ENCODE measurements around the gene C3orf38.
A peak's percentile ranks its signal among the peaks of the same experiment; 100 is the strongest.
"Not testable (repeated sequence)": the region's sequence is repeated elsewhere in the genome, so short reads cannot be mapped to it uniquely, and the experiment has no call there.

C3orf38 gene

GRCh38 chr3:88166419-88166971, 16.7 kb downstream of the C3orf38 start:
- DNase-seq: no peak

DNA sequence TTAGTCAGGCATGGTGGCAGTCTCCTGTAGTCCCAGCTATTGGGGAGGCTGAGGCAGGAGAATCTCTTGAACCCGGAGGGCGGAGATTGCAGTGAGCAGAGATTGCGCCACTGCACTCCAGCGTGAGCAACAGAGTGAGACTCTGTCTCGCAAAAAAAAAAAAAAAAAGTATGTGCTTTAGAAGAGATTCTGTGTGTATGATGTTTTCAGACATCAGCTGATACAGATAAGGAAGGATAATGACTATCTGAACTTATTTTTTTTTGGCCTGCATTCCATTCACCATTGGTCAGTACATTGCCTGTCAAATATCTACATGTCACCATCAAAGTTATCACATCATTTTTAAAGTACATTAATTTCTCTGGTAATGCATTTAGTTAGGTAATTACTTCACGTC, 17.4 kb downstream of the C3orf38 start:
- DNase-seq: no peak

DNA sequence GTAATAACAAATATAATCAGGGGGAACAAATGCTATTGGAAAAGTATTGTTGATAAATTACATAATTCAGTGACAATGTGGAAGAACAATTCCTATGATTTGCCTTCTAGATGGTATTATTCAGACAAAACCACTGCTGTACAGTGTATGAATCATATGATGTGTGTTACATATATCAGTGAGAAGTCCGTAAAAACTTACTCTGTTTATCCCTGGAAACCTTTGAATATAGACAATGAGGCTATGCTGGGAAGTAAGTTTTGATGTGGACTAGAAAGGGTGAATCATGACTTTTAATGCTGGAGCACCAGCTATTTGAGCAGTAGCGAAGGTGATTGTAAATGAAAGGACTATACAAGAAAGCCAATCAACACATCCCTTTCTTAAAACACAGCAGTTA, 17.9 kb downstream of the C3orf38 start:
- DNase-seq: no peak

GRCh38 chr3:88168171-88168570, 18.4 kb downstream of the C3orf38 start:
- DNase-seq: no peak

GRCh38 chr3:88180398-88180999, 30.7 kb downstream of the C3orf38 start:
- DNase-seq: peak; percentile 53

DNA sequence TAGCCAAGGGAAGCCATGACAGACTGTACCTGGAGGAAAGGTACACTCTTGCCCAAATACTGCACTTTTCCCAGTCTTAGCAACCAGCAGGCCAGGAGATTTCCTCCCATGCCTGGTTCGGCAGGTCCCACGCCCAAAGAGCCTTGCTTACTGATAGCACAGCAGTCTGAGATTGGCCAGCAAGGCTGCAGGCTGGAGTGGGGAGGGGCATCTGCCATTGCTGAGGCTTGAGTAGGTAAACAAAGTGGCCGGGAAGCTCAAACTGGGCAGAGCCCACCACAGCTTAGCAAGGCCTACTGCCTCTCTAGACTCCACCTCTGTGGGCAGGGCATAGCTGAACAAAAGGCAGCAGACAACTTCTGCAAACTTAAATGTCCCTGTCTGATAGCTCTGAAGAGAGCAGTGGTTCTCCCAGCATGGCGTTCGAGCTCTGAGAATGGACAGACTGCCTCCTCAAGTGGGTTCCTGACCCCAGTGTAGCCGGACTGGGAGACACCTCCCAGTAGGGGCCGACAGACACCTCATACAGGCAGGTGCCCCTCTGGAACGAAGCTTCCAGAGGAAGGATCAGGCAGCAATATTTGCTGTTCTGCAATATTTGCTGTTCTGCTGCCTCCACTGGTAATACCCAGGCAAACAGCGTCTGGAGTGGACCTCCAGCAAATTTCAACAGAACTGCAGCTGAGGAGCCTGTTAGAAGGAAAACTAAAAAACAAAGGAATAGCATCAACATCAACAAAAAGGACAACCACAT, 32.6 kb downstream of the C3orf38 start:
- not testable (repeated sequence) for DNase-seq

GRCh38 chr3:88188436-88188835, 38.7 kb downstream of the C3orf38 start:
- no peak for DNase-seq

- no peak for DNase-seq
Measured at GRCh38 chr3:88189361-88189810, 39.6 kb downstream of the C3orf38 start.

GRCh38 chr3:88191872-88192409, 42.2 kb downstream of the C3orf38 start:
- no peak for DNase-seq

- no peak for DNase-seq
Measured at GRCh38 chr3:88192631-88193030, 42.9 kb downstream of the C3orf38 start.

- no peak for DNase-seq
Measured at GRCh38 chr3:88195951-88196434, 46.2 kb downstream of the C3orf38 start.

DNA sequence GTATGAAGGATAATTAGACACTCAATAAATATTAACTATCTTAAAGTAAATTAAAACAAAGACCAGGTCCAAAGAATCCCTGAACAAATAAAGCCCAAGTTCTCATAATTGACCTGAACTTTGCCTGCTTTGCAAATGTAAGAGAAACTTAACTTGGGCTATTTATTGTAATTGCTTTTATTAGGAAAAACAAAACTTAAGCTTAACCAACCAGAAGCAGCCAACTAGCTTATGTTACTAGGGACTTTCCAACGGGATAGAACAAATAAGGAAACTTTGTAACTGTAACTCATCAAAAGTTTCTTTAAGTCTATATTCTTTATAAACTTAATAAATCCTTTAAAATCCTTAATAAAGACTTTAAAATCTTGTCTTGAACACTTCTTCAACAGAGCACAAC, 48.4 kb downstream of the C3orf38 start:
- no peak for DNase-seq

- peak; percentile 45 for DNase-seq
Measured at GRCh38 chr3:88203642-88204055, 53.9 kb downstream of the C3orf38 start.
